Neural progenitor cell (in vitro differentiated cells): ENCODE results near the gene EPB41L3. TPM values are rescaled to one million over a fixed set of nuclear protein-coding genes. Genes with fewer than 3 reads are reported as not detected.

Experiments
- DNase-seq: peaks from one replicate; pipeline ENCODE4 v3.0.0-alpha.2; 2016; ENCODE audit warnings: low spot score
- H2AFZ ChIP-seq: fragments of 200-600 bp; sonication (generic); replicated peaks from 2 replicates; pipeline ENCODE4 v1.6.1; 2016; ENCODE audit warnings: antibody characterized with exemption
- H3F3A ChIP-seq: fragments of 200-600 bp; sonication (generic); 2 replicates; pipeline ENCODE4 v1.6.1; 2016; ENCODE audit warnings: antibody characterized with exemption, low read depth
- H3K27ac ChIP-seq: fragments of 200-600 bp; sonication (generic); 2 replicates; pipeline ENCODE4 v1.5.1; 2016; ENCODE audit warnings: mild to moderate bottlenecking
- H3K27me3 ChIP-seq: fragments of 200-600 bp; sonication (generic); 2 replicates; pipeline ENCODE4 v1.6.1; 2016; ENCODE audit warnings: mild to moderate bottlenecking, moderate library complexity
- H3K36me3 ChIP-seq: fragments of 200-600 bp; sonication (generic); 2 replicates; pipeline ENCODE4 v1.5.1; 2016
- H3K4me1 ChIP-seq: fragments of 200-600 bp; sonication (generic); 2 replicates; pipeline ENCODE4 v1.6.1; 2016; ENCODE audit warnings: mixed run types
- H3K4me2 ChIP-seq: fragments of 200-600 bp; sonication (generic); 2 replicates; pipeline ENCODE4 v1.6.1; 2016
- H3K4me3 ChIP-seq: fragments of 200-600 bp; sonication (generic); 2 replicates; pipeline ENCODE4 v1.5.1; 2016
- H3K79me2 ChIP-seq: fragments of 200-600 bp; sonication (generic); 2 replicates; pipeline ENCODE4 v1.6.1; 2016; ENCODE audit warnings: low read depth
- H3K9ac ChIP-seq: fragments of 200-600 bp; sonication (generic); 2 replicates; pipeline ENCODE4 v1.6.1; 2016
- H3K9me3 ChIP-seq: fragments of 200-600 bp; sonication (generic); 2 replicates; pipeline ENCODE4 v1.5.1; 2016; ENCODE audit warnings: low read depth
- H4K20me1 ChIP-seq: fragments of 200-600 bp; sonication (generic); 2 replicates; pipeline ENCODE4 v1.6.1; 2016; ENCODE audit warnings: low read depth
- H3K27ac Mint-ChIP-seq: 3 replicates; pipeline ENCODE4 v1.8.0; 2021; ENCODE audit warnings: mixed read lengths
- H3K27me3 Mint-ChIP-seq: 2 replicates; pipeline ENCODE4 v1.8.0; 2022; ENCODE audit warnings: low read depth, mild to moderate bottlenecking, inconsistent platforms, moderate library complexity, mixed read lengths; ENCODE audit not compliant: insufficient read depth
- H3K36me3 Mint-ChIP-seq: 3 replicates; pipeline ENCODE4 v1.8.0; 2021; ENCODE audit warnings: mixed read lengths
- H3K4me1 Mint-ChIP-seq: 3 replicates; pipeline ENCODE4 v1.8.0; 2021; ENCODE audit warnings: mixed read lengths
- H3K4me3 Mint-ChIP-seq: 3 replicates; pipeline ENCODE4 v1.8.0; 2021; ENCODE audit warnings: mild to moderate bottlenecking, moderate library complexity, mixed read lengths
- H3K9me3 Mint-ChIP-seq: 3 replicates; pipeline ENCODE4 v1.8.0; 2020; ENCODE audit warnings: mixed read lengths
- EZH2 ChIP-seq: fragments of 200-600 bp; sonication (generic); IDR thresholded peaks from 2 replicates; pipeline ENCODE4 v1.6.1; 2017; ENCODE audit warnings: antibody characterized with exemption, mild to moderate bottlenecking, moderate library complexity
- EZH2phosphoT487 ChIP-seq: fragments of 200-600 bp; sonication (generic); IDR thresholded peaks from 2 replicates; pipeline ENCODE4 v1.6.1; 2017; ENCODE audit warnings: antibody characterized with exemption
- total RNA-seq: library from RNA; depleted of rRNA; stranded (reverse); fragments of >200 nt; gene quantifications from 2 replicates; pipeline ENCODE4 v1.2.3, GENCODE V29; 2015; ENCODE audit warnings: low replicate concordance
- TF ChIP-seq, protein P1 (sequence below): fragments of 200-600 bp; sonication (generic); IDR thresholded peaks from 2 replicates; pipeline ENCODE4 v1.5.1; 2017; ENCODE audit warnings: antibody characterized with exemption, mild to moderate bottlenecking

The EPB41L3 gene
- total RNA-seq, 1 donor from 2014 or later = 8.6 TPM

DNA sequence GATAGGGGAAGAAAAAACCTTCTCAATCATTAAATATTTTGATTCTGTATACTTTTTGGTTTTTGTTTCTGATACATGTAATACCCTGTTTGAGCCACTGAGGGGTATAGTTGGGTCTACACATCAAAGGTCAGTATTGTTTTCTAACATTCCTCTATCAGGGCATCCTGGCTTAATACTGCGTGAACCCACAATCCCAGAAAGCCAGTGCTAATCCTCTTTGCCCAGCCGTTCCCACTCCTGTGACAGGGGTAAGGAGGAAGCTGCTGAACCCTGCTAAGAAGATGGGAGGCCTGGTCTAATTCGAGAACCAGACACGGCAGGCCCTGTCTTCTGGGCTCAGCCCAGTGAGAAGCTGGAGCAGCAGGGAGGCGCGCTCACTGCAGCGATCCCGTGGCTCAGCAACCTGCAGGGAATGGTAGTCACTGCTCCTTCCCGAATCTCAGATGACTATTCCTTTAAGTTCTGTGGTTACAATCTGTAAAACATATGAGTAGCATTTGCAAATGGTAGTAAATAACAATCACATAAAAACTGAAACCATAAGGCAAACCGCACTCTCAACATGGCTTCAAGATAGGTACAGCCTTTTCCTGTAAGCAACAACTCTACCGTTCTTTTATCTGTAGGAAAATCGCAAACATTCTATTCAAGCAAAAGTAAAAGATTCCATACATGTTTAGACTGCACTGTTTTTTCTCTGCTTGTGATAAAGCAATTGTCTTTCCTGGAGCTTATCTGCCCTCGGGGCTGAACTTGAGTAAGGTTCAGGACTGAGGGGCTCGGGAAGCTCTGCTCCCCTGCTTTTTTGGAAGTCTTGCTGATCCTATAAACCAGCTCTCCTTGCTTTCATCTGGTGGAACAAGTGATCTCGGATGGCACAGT lies 87.0 kb downstream of the EPB41L3 start:
- H3K9me3 Mint-ChIP-seq = no peaks in the 10 kb centered on the region
- peak; percentile 81 for DNase-seq
- no peak overlapping the region for H3K4me3 Mint-ChIP-seq

DNA sequence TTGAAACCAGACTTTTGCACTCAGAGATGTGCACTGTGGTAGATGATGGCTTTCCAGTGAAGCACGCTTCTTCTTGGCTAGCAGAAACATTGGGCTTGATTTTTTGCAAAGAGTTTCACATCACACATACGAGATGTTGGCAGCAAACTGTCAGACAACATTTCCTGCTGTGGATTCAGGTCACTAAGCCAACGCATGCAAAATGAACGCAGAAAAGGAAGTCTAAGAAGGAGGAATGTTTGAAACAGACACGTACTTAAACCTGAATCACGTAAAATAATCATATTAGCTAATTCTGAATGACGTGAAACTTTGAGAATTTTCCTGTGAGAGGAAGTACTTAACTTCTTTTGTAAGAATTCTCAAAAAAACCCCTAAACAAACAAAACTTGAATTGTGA lies 88.1 kb downstream of the EPB41L3 start:
- no peak for DNase-seq
- no peak overlapping the region for H3K9ac ChIP-seq
- no peaks in the 10 kb centered on the region for H3K27me3 Mint-ChIP-seq
- H2AFZ ChIP-seq = no peak overlapping the region
- no peak overlapping the region for H3K27ac ChIP-seq
- no peak overlapping the region for H3K4me2 ChIP-seq
- H4K20me1 ChIP-seq = no peaks in the 10 kb centered on the region
- H3K27me3 ChIP-seq = no peaks in the 10 kb centered on the region
- no peak overlapping the region for H3K4me3 ChIP-seq
- peaks cover 7% of the 10 kb centered on the region for H3K4me1 ChIP-seq
- no peaks in the 10 kb centered on the region for H3K36me3 ChIP-seq
- peaks cover 6% of the 10 kb centered on the region for H3F3A ChIP-seq
- TF ChIP-seq, protein P1, sequence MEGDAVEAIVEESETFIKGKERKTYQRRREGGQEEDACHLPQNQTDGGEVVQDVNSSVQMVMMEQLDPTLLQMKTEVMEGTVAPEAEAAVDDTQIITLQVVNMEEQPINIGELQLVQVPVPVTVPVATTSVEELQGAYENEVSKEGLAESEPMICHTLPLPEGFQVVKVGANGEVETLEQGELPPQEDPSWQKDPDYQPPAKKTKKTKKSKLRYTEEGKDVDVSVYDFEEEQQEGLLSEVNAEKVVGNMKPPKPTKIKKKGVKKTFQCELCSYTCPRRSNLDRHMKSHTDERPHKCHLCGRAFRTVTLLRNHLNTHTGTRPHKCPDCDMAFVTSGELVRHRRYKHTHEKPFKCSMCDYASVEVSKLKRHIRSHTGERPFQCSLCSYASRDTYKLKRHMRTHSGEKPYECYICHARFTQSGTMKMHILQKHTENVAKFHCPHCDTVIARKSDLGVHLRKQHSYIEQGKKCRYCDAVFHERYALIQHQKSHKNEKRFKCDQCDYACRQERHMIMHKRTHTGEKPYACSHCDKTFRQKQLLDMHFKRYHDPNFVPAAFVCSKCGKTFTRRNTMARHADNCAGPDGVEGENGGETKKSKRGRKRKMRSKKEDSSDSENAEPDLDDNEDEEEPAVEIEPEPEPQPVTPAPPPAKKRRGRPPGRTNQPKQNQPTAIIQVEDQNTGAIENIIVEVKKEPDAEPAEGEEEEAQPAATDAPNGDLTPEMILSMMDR = no peak
- TF ChIP-seq EZH2phosphoT487 (no peak), EZH2 (no peak)
- H3K79me2 ChIP-seq = no peaks in the 10 kb centered on the region
- no peaks in the 10 kb centered on the region for H3K36me3 Mint-ChIP-seq
- no peaks in the 10 kb centered on the region for H3K9me3 Mint-ChIP-seq
- H3K4me3 Mint-ChIP-seq = no peak overlapping the region
- H3K27ac Mint-ChIP-seq = no peak overlapping the region
- no peaks in the 10 kb centered on the region for H3K9me3 ChIP-seq
- H3K4me1 Mint-ChIP-seq = peaks cover 26% of the 10 kb centered on the region

More for the DNA sequence above, 87.0 kb downstream of the EPB41L3 start:
- no peaks in the 10 kb centered on the region for H4K20me1 ChIP-seq
- Mint-ChIP-seq H3K27ac (peak overlapping the region; percentile 71), H3K36me3 (no peaks in the 10 kb centered on the region), H3K27me3 (no peaks in the 10 kb centered on the region), H3K4me1 (peaks cover 29% of the 10 kb centered on the region)
- H3K4me2 ChIP-seq = peak overlapping the region; percentile 65
- no peaks in the 10 kb centered on the region for H3K79me2 ChIP-seq
- no peaks in the 10 kb centered on the region for H3K9me3 ChIP-seq
- no peaks in the 10 kb centered on the region for H3K36me3 ChIP-seq
- TF ChIP-seq, protein P1 = peak; percentile 59
- no peak for TF ChIP-seq EZH2phosphoT487
- peaks cover 6% of the 10 kb centered on the region for H3F3A ChIP-seq
- peak overlapping the region; percentile 57 for H2AFZ ChIP-seq
- no peak overlapping the region for H3K27ac ChIP-seq
- no peaks in the 10 kb centered on the region for H3K27me3 ChIP-seq
- no peak overlapping the region for H3K4me3 ChIP-seq
- peaks cover 7% of the 10 kb centered on the region for H3K4me1 ChIP-seq
- H3K9ac ChIP-seq = no peak overlapping the region

DNA sequence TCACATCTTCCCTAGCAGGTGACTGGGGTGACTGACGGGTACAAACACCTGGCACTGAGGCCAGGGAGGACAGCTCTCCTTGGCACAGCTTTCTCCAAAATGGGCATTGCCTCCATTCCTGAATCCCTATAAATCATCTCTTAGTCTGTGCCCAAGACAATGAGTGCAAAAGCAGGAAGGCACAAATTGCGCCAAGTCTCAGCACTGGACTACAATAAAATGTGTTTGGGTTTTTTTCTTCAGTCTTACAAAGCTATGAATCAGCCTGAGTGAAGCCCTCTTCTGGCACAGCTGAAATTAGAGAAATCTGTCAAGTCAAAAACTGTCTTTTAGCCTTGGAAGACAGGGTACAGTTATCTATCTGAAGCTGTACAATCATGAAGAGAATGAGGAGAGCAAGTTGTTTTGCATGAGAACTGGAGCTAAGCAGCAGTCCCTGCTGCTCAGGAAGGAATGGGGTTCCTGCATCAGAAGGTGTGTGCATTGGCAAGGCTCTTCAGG lies 90.8 kb downstream of the EPB41L3 start:
- DNase-seq = no peak
- Histone ChIP-seq H3K36me3 (no peaks in the 10 kb centered on the region), H3K4me3 (no peak overlapping the region), H3F3A (peaks cover 6% of the 10 kb centered on the region), H2AFZ (no peak overlapping the region), H4K20me1 (no peaks in the 10 kb centered on the region), H3K27ac (no peak overlapping the region), H3K9ac (no peak overlapping the region), H3K4me1 (peaks cover 7% of the 10 kb centered on the region), H3K27me3 (no peaks in the 10 kb centered on the region), H3K79me2 (no peaks in the 10 kb centered on the region), H3K9me3 (no peaks in the 10 kb centered on the region), H3K4me2 (no peak overlapping the region)
- no peaks in the 10 kb centered on the region for H3K9me3 Mint-ChIP-seq
- no peaks in the 10 kb centered on the region for H3K27me3 Mint-ChIP-seq
- no peaks in the 10 kb centered on the region for H3K36me3 Mint-ChIP-seq
- H3K27ac Mint-ChIP-seq = no peak overlapping the region
- TF ChIP-seq EZH2 (no peak), EZH2phosphoT487 (no peak)
- TF ChIP-seq, protein P1 = no peak
- no peak overlapping the region for H3K4me3 Mint-ChIP-seq
- peaks cover 24% of the 10 kb centered on the region for H3K4me1 Mint-ChIP-seq
